NB4 (cell line): ENCODE measurements around the gene DIS3L.

ENCODE experiments used
- DNase-seq: peaks from one replicate; pipeline ENCODE4 v3.0.0; 2010; ENCODE audit warnings: low read depth
- H3K4me3 ChIP-seq: one replicate; pipeline ENCODE4 v1.5.1; 2011; ENCODE audit warnings: mild to moderate bottlenecking, low read depth, low read length, moderate library complexity
- CTCF ChIP-seq: IDR thresholded peaks from one replicate; pipeline ENCODE4 v1.5.1; 2012; ENCODE audit warnings: low read depth, low read length
- MAX ChIP-seq: IDR thresholded peaks from 2 replicates; pipeline ENCODE4 v1.6.1; 2011; ENCODE audit warnings: low read depth, low read length
- MYC ChIP-seq: IDR thresholded peaks from 2 replicates; pipeline ENCODE4 v1.6.1; 2011; ENCODE audit warnings: low read depth, low read length
- POLR2A ChIP-seq: IDR thresholded peaks from 2 replicates; pipeline ENCODE4 v1.6.1; 2011; ENCODE audit warnings: mild to moderate bottlenecking; ENCODE audit not compliant: insufficient read length; ENCODE audit errors: extremely low read depth

Gene DIS3L

GRCh38 chr15:66287461-66288057 lies 5.8 kb upstream of the DIS3L start:
- peak; percentile 33 for DNase-seq
- TF ChIP-seq CTCF: peak; percentile 35
- no peak for TF ChIP-seq MYC

DNA sequence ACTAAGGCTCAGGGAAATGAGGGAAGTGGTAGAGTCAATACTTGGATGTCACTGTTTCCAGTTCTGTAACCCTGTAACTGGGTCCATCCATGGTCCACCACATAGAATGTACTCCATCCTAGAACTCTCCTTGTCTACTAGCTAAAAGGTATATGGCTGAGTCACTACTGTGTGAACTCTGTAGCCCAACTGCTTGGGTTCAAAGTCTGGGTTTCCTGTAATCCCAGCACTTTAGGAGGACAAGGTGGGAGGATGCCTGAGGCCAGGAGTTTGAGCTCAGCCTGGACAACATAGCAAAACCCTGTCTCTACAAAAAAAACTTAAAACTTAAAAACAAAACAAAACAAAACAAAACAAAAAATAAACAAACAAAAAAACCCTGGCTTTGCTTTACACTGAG lies 5.3 kb upstream of the DIS3L start:
- DNase-seq: no peak
- no peak for TF ChIP-seq CTCF
- no peak overlapping the region for H3K4me3 ChIP-seq

More at GRCh38 chr15:66287461-66288057, 5.8 kb upstream of the DIS3L start:
- H3K4me3 ChIP-seq: no peak overlapping the region

- no peak for DNase-seq
- no peak overlapping the region for H3K4me3 ChIP-seq
- TF ChIP-seq CTCF: no peak
Measured at GRCh38 chr15:66288551-66289185, 4.7 kb upstream of the DIS3L start.

DNA sequence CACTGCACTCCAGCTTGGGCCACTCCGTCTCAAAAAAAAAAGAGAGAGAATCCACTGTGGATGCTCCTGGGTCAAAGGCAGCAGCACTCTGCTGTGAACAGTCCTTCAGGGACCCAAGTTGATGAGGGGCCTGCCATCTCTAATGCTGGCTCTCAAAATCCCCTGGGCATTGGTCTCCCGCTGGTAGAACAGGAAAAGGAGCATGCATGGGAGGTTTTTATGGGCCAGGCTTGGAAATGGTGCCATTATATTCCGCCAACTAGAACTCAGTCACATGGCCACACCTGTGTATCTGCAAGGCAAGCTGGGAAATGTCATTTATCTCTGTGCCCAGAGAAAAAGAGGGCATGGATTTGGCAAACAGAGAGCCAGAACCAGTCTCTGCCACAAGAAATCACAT lies 3.4 kb upstream of the DIS3L start:
- DNase-seq: no peak
- no peak overlapping the region for H3K4me3 ChIP-seq
- TF ChIP-seq MAX: no peak
- no peak for TF ChIP-seq MYC
- TF ChIP-seq POLR2A: no peak
- TF ChIP-seq CTCF: no peak

GRCh38 chr15:66290518-66290917 lies 2.9 kb upstream of the DIS3L start:
- TF ChIP-seq MAX (no peak), CTCF (no peak), POLR2A (no peak), MYC (no peak)
- DNase-seq: no peak
- H3K4me3 ChIP-seq: no peak overlapping the region

DNA sequence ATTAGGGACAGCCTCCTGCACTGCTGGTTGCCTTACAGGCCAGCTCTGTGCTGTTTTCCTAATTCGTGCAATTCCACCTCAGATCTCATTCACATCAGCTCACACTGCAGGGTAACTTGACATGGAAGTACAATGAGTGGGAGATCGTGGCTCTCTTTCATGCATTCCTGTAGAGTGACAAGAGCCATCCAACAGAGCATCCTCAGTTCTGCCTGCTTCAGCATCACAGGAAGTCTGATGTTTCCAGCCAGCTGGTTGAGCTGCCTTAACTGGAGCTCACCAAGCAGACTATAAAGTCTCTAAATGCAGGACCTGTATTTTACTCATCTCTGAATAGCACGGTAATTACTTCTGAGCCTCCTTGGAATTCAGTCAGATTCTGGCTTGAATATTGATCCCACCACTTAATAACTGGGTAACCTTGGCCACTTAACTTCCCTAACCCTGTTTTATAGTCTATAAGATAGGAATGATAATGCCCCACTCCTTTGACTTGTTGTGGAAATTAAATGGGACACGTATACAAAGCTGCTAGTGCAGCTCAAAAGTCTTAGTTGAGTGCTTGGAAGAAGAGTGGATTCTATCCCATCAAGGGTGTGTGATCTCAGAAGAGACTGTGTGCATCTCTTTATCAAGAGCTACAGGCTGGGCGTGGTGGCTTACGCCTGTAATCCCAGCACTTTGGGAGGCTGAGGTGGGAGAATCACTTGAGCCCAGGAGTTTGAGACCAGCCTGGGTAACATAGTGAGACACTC lies 1.4 kb upstream of the DIS3L start:
- H3K4me3 ChIP-seq: peak overlapping the region; percentile 81
- no peak for DNase-seq

More for the DNA sequence above, 1.4 kb upstream of the DIS3L start:
- TF ChIP-seq MYC (no peak), POLR2A (no peak), MAX (no peak), CTCF (no peak)
